GM12878 (cell line): ENCODE results near the gene NEDD8. TPM values are rescaled to one million over a fixed set of nuclear protein-coding genes. Genes with fewer than 3 reads are reported as not detected.

Experiments used
- ATAC-seq: fragments of 200-7000 bp; cut with Tn5 transposase; 3 replicates; pipeline ENCODE4 v1.9.1; 2020; ENCODE audit warnings: mild to moderate bottlenecking, moderate library complexity
- BruUV-seq: library from RNA; stranded (reverse); fragments of 400-500 nt; replicated peaks from 2 replicates; lab custom pipeline; 2021; lab: Mats Ljungman, UMichigan
- CTCF ChIA-PET: fragments of 300-600 bp; sonication (Branson Sonifier 250); formaldehyde crosslinking; extraction: SDS; loops from one replicate; lab custom pipeline; 2021; ENCODE audit warnings: inconsistent platforms; lab: Yijun Ruan, JAX
- POLR2A ChIA-PET: fragments of 350-600 bp; formaldehyde crosslinking; extraction: SDS; loops from one replicate; lab custom pipeline; 2021; ENCODE audit warnings: inconsistent platforms; lab: Charles Lee
- RAD21 ChIA-PET: fragments of 300-600 bp; sonication (Branson Sonifier 250); formaldehyde crosslinking; loops from one replicate; lab custom pipeline; 2023; ENCODE audit warnings: antibody characterized with exemption; ENCODE audit not compliant: unreplicated experiment; lab: Charles Lee
- SMC1A ChIA-PET: fragments of 300-600 bp; sonication (Branson Sonifier 250); formaldehyde crosslinking; loops from one replicate; lab custom pipeline; 2023; ENCODE audit not compliant: unreplicated experiment, uncharacterized antibody; lab: Charles Lee
- DNase-seq: peaks from one replicate; pipeline ENCODE4 v3.0.0-alpha.2; 2011; ENCODE audit warnings: low read depth, low spot score
- FAIRE-seq: peaks from 3 replicates; lab custom pipeline; 2011; peaks lifted over from hg19 to GRCh38; lab: Jason Lieb, UNC
- H2AFZ ChIP-seq: 2 replicates; pipeline ENCODE4 v1.6.0; 2011; ENCODE audit warnings: low read depth, low read length, control low read depth; ENCODE audit not compliant: control insufficient read depth
- H3K27ac ChIP-seq: 2 replicates; pipeline ENCODE4 v1.5.1; 2011; ENCODE audit warnings: control low read depth; ENCODE audit not compliant: control insufficient read depth, insufficient read depth
- H3K27me3 ChIP-seq, 2 experiments: replicated peaks in 1 of 2; 2 replicates each; pipeline versions ENCODE4 v1.6.0 to v1.6.1; 2011; ENCODE audit warnings: low read length in 1 of 2; ENCODE audit not compliant: control insufficient read depth in 2 of 2, insufficient read depth in 2 of 2
- H3K36me3 ChIP-seq, 2 experiments: 2 replicates each; pipeline ENCODE4 v1.5.1; 2011; ENCODE audit warnings: low read length in 1 of 2; ENCODE audit not compliant: control insufficient read depth in 2 of 2, insufficient read depth in 2 of 2
- H3K4me1 ChIP-seq: 2 replicates; pipeline ENCODE4 v1.6.1; 2011; ENCODE audit warnings: mild to moderate bottlenecking, low read length, moderate library complexity, mixed read lengths; ENCODE audit not compliant: control insufficient read depth, insufficient read depth
- H3K4me2 ChIP-seq: 2 replicates; pipeline ENCODE4 v1.6.0; 2011; ENCODE audit warnings: control low read depth; ENCODE audit not compliant: control insufficient read depth, insufficient read depth
- H3K4me3 ChIP-seq: fragments of 200-600 bp; sonication (generic); 2 replicates; pipeline ENCODE4 v1.5.1; 2016
- H3K79me2 ChIP-seq: 2 replicates; pipeline ENCODE4 v1.6.0; 2011; ENCODE audit warnings: low read length; ENCODE audit not compliant: control insufficient read depth, insufficient read depth
- H3K9ac ChIP-seq: 2 replicates; pipeline ENCODE4 v1.8.0; 2011; ENCODE audit warnings: low read length, control low read depth, mixed read lengths; ENCODE audit not compliant: control insufficient read depth, insufficient read depth
- H3K9me3 ChIP-seq: replicated peaks from 3 replicates; pipeline ENCODE4 v1.5.1; 2011; ENCODE audit warnings: mild to moderate bottlenecking, low read length; ENCODE audit not compliant: control insufficient read depth, insufficient read depth
- H4K20me1 ChIP-seq: 2 replicates; pipeline ENCODE4 v1.6.0; 2011; ENCODE audit not compliant: control insufficient read depth, insufficient read depth
- CBFB ChIP-seq: IDR thresholded peaks from 2 replicates; pipeline ENCODE4 v1.6.1; 2016; ENCODE audit warnings: antibody characterized with exemption, low read depth
- CEBPB ChIP-seq, 2 experiments: fragments of 150-350 bp in 1 of 2; IDR thresholded peaks; 2 replicates each; pipeline ENCODE4 v1.6.1; 2012 to 2014; ENCODE audit warnings: low read depth in 2 of 2, low read length in 2 of 2, borderline replicate concordance in 1 of 2, inconsistent platforms in 1 of 2
- EGR1 ChIP-seq, 2 experiments: IDR thresholded peaks; 1 replicate in 1 of 2; 2 replicates in 1 of 2; pipeline ENCODE4 v1.6.1; 2011 to 2012; ENCODE audit warnings: low read depth in 2 of 2, low read length in 2 of 2, borderline replicate concordance in 1 of 2, mild to moderate bottlenecking in 1 of 2, moderate library complexity in 1 of 2
- FOXK2 ChIP-seq: fragments of 450-650 bp; IDR thresholded peaks from 2 replicates; pipeline ENCODE4 v1.6.1; 2017; ENCODE audit warnings: mild to moderate bottlenecking, moderate library complexity
- FOXM1 ChIP-seq: IDR thresholded peaks from 2 replicates; pipeline ENCODE4 v1.6.1; 2012; ENCODE audit warnings: low read depth, mild to moderate bottlenecking, inconsistent platforms, low read length, moderate library complexity
- GABPA ChIP-seq: IDR thresholded peaks from 2 replicates; pipeline ENCODE4 v1.6.1; 2014; ENCODE audit warnings: antibody characterized with exemption, low read depth, mild to moderate bottlenecking, inconsistent platforms
- LARP7 ChIP-seq: fragments of 450-650 bp; IDR thresholded peaks from 2 replicates; pipeline ENCODE4 v1.6.1; 2017; ENCODE audit warnings: mild to moderate bottlenecking
- SMC3 ChIP-seq: IDR thresholded peaks from 2 replicates; pipeline ENCODE4 v1.6.1; 2011; ENCODE audit warnings: low read length, improper control_type of control experiment, borderline replicate concordance
- TAF1 ChIP-seq: IDR thresholded peaks from 2 replicates; pipeline ENCODE4 v1.6.1; 2011; ENCODE audit warnings: mild to moderate bottlenecking, low read depth, low read length, borderline replicate concordance
- TARDBP ChIP-seq: IDR thresholded peaks from 2 replicates; pipeline ENCODE4 v1.6.1; 2016; ENCODE audit warnings: borderline replicate concordance
- TCF7 ChIP-seq: IDR thresholded peaks from 2 replicates; pipeline ENCODE4 v1.6.1; 2014; ENCODE audit warnings: antibody characterized with exemption, borderline replicate concordance
- ZNF207 ChIP-seq: fragments of 450-650 bp; IDR thresholded peaks from 2 replicates; pipeline ENCODE4 v1.6.1; 2014; ENCODE audit warnings: antibody characterized with exemption, mild to moderate bottlenecking, borderline replicate concordance
- WGBS: methylation state at CpG from one replicate; pipeline ENCODE4 v1.1.6; 2016; ENCODE audit warnings: low lambda C conversion rate; ENCODE audit not compliant: insufficient replicate concordance, insufficient coverage; ENCODE audit errors: missing lambda C conversion rate; 5-methylcytosine and 5-hydroxymethylcytosine counted together
- in situ Hi-C: fragments of 300-500 bp; cut with MboI; formaldehyde crosslinking; loops from 9 replicates; pipeline ENCODE4 v1.14.3; 2018; ENCODE audit warnings: mixed read lengths
- intact Hi-C: fragments of 100-400 bp; cut with micrococcal nuclease; formaldehyde crosslinking; loops from one replicate; pipeline ENCODE4 v1.14.2; 2022; ENCODE audit not compliant: unreplicated experiment
- polyA plus RNA-seq, 11 experiments: library from polyadenylated mRNA; depleted of rRNA in 4 of 11; unstranded in 6 of 11; stranded (reverse) in 5 of 11; fragments of >200 nt; fragmentation: Nextera tagmentation in 4 of 11; fragmentation: Illumina TruSeq in 1 of 11; extraction: Ambion mirVana in 4 of 11; extraction: Trizol in 1 of 11; gene quantifications; 1 replicate in 1 of 11; 2 replicates in 10 of 11; pipeline versions ENCODE4 v1.2.1 to v1.2.3, GENCODE V29; 2011 to 2016; ENCODE audit warnings: inconsistent platforms in 2 of 11, missing spikeins in 2 of 11, low read depth in 1 of 11
- total RNA-seq, 4 experiments: library from RNA; depleted of rRNA in 3 of 4; stranded (reverse); fragments of >200 nt in 3 of 4; fragmentation: Illumina TruSeq in 1 of 4; extraction: Trizol in 1 of 4; gene quantifications; 2 replicates each; pipeline versions ENCODE4 v1.2.1 to v1.2.3, GENCODE V29; 2013 to 2021
- TF ChIP-seq, protein P1 (sequence below): IDR thresholded peaks from 2 replicates; pipeline ENCODE4 v1.6.1; 2012; ENCODE audit warnings: low read length, inconsistent platforms
- TF ChIP-seq, protein P2 (sequence below): fragments of 450-650 bp; conservative IDR thresholded peaks from 2 replicates; pipeline ENCODE4 v1.6.1; 2017; ENCODE audit warnings: mild to moderate bottlenecking, moderate library complexity
- TF ChIP-seq, protein P3 (sequence below): fragments of 450-650 bp; IDR thresholded peaks from 2 replicates; pipeline ENCODE4 v1.6.1; 2017; ENCODE audit warnings: mild to moderate bottlenecking, low read depth, inconsistent platforms; ENCODE audit not compliant: poor library complexity, severe bottlenecking
- TF ChIP-seq, protein P4 (sequence below): IDR thresholded peaks from 2 replicates; pipeline ENCODE4 v1.6.1; 2011; ENCODE audit warnings: low read depth, mild to moderate bottlenecking, low read length, moderate library complexity, borderline replicate concordance; ENCODE audit errors: extremely low read depth

Gene NEDD8
- total and polyA plus RNA-seq, 10 of the 15 experiments (the other 5 are each of a cell fraction or from before 2014, with no cell fraction given), result 164 to 991 (median 300) TPM

DNA sequence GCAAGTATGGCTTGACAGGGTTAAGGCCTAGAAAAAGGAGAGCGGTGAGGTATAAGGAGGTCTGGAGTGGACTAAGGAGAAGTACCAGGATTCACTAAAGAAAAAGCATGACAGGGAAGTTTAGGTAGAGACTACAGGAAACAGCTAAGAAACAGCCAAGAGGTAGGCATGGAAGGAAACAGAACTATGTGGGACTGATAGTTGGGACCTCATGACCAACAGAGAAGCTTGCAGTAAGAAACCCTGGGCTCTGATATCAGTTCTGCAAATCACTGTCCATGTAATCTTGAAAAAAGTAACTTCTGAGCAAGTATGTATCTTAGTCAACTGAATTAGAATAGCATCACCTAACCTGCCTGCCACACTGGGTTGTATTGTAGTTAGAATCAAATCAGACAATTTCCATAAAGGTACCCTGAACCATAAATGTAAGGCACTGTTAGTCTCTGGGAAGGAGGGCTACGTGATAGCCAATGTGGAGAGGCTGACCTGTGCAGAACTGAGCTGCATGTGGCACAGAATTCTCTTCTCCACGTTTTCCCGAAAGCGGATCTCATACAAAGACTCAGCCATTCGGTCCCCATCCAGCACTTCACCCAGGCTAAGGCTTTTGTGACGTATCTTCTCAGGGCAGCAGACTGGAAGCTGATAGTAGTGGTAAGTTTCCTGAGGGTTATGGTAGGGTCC lies 37.8 kb downstream of the NEDD8 start (continued):
- TF ChIP-seq, protein P1, sequence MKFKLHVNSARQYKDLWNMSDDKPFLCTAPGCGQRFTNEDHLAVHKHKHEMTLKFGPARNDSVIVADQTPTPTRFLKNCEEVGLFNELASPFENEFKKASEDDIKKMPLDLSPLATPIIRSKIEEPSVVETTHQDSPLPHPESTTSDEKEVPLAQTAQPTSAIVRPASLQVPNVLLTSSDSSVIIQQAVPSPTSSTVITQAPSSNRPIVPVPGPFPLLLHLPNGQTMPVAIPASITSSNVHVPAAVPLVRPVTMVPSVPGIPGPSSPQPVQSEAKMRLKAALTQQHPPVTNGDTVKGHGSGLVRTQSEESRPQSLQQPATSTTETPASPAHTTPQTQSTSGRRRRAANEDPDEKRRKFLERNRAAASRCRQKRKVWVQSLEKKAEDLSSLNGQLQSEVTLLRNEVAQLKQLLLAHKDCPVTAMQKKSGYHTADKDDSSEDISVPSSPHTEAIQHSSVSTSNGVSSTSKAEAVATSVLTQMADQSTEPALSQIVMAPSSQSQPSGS, result no peak
- TF ChIP-seq SMC3, result no peak

DNA sequence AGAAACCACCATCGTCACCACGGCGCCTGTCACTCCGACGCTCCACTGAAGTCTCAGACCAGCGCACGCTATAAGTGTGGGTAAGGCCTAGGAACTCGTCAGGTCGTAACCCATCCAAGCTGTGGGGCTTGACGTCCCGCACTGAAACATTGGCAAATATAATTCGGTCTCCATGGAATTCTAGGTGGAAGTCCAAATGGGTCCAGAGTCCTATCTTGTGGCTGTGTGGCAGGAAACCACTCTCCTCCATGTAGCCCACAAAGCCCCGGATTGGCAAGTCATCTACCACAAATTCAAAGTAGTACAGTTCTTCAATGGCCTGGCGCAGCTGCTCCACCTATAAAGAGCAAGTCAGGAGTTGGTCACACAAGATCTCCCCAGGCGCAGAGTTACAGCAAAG lies 39.2 kb downstream of the NEDD8 start:
- BruUV-seq, result no TSS peak
- no peaks in the 10 kb centered on the region for H3K9me3 ChIP-seq
- FAIRE-seq (no peak), DNase-seq (no peak), ATAC-seq (no peak)
- intact Hi-C loops (no loop called here), in situ Hi-C loops (no loop called here)
- peaks cover 0 to 4% of the 10 kb centered on the region in 2 experiments; a peak in 1 of 4 replicates for H3K36me3 ChIP-seq
- ChIA-PET CTCF (no interaction called here), POLR2A (no interaction called here), SMC1A (no interaction called here), RAD21 (no interaction called here)
- H3K4me2 ChIP-seq, result no peak overlapping the region
- H4K20me1 ChIP-seq, result no peaks in the 10 kb centered on the region
- 90% methylated on average over 15 of the region's 15 CpGs for WGBS
- peaks cover 9% of the 10 kb centered on the region for H3K4me1 ChIP-seq
- no peak overlapping the region for H3K4me3 ChIP-seq
- no peak overlapping the region for H3K9ac ChIP-seq
- H2AFZ ChIP-seq, result no peak overlapping the region
- peaks cover 46% of the 10 kb centered on the region for H3K79me2 ChIP-seq
- H3K27me3 ChIP-seq, result no peaks in the 10 kb centered on the region
- no peak overlapping the region for H3K27ac ChIP-seq
- no peak for TF ChIP-seq TARDBP
- TF ChIP-seq CEBPB (IDR thresholded peaks at IDR 0.05; ENCODE audit: borderline replicate concordance in 1 of 2, low read depth in 2 of 2, low read length in 2 of 2), result no peak
- TF ChIP-seq, protein P2, sequence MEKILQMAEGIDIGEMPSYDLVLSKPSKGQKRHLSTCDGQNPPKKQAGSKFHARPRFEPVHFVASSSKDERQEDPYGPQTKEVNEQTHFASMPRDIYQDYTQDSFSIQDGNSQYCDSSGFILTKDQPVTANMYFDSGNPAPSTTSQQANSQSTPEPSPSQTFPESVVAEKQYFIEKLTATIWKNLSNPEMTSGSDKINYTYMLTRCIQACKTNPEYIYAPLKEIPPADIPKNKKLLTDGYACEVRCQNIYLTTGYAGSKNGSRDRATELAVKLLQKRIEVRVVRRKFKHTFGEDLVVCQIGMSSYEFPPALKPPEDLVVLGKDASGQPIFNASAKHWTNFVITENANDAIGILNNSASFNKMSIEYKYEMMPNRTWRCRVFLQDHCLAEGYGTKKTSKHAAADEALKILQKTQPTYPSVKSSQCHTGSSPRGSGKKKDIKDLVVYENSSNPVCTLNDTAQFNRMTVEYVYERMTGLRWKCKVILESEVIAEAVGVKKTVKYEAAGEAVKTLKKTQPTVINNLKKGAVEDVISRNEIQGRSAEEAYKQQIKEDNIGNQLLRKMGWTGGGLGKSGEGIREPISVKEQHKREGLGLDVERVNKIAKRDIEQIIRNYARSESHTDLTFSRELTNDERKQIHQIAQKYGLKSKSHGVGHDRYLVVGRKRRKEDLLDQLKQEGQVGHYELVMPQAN, result no peak
- TF ChIP-seq FOXK2, result no peak
- no peak for TF ChIP-seq EGR1 (IDR thresholded peaks at IDR 0.05; ENCODE audit: borderline replicate concordance in 1 of 2, low read depth in 2 of 2, low read length in 2 of 2)
- no peak for TF ChIP-seq CBFB
- no peak for TF ChIP-seq GABPA
- TF ChIP-seq ZNF207, result no peak
- TF ChIP-seq FOXM1, result no peak
- TF ChIP-seq, protein P3, sequence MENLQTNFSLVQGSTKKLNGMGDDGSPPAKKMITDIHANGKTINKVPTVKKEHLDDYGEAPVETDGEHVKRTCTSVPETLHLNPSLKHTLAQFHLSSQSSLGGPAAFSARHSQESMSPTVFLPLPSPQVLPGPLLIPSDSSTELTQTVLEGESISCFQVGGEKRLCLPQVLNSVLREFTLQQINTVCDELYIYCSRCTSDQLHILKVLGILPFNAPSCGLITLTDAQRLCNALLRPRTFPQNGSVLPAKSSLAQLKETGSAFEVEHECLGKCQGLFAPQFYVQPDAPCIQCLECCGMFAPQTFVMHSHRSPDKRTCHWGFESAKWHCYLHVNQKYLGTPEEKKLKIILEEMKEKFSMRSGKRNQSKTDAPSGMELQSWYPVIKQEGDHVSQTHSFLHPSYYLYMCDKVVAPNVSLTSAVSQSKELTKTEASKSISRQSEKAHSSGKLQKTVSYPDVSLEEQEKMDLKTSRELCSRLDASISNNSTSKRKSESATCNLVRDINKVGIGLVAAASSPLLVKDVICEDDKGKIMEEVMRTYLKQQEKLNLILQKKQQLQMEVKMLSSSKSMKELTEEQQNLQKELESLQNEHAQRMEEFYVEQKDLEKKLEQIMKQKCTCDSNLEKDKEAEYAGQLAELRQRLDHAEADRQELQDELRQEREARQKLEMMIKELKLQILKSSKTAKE, result no peak
- TF ChIP-seq, protein P4, sequence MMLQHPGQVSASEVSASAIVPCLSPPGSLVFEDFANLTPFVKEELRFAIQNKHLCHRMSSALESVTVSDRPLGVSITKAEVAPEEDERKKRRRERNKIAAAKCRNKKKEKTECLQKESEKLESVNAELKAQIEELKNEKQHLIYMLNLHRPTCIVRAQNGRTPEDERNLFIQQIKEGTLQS, result no peak
- TF ChIP-seq TCF7, result no peak
- no peak for TF ChIP-seq TAF1
- no peak for TF ChIP-seq LARP7
